Breast epithelium (tissue), 4 donors: Measurements from ENCODE around the gene HOXB4. TPM values are rescaled to one million over a fixed set of nuclear protein-coding genes. Genes with fewer than 3 reads are reported as not detected.
A peak's percentile ranks its signal among the peaks of the same experiment; 100 is the strongest.

Experiments used
- DNase-seq, 2 donors: peaks; one replicate each; pipeline ENCODE4 v3.0.0-alpha.2; 2019; ENCODE audit warnings: low spot score in 2 of 2
- H3K27ac ChIP-seq, 2 donors: fragments of 200-600 bp; sonication (generic) in 1 of 2; one replicate each; pipeline ENCODE4 v1.5.1; 2016 to 2019; ENCODE audit warnings: mild to moderate bottlenecking in 1 of 2
- H3K27me3 ChIP-seq, 2 donors: fragments of 200-600 bp; sonication (generic) in 1 of 2; one replicate each; pipeline versions ENCODE4 v1.5.1 to v1.6.0; 2017 to 2019; ENCODE audit warnings: control low read depth in 1 of 2, mild to moderate bottlenecking in 1 of 2
- H3K36me3 ChIP-seq: fragments of 200-600 bp; one replicate; pipeline ENCODE4 v1.5.1; 2019
- H3K4me1 ChIP-seq, 2 donors: fragments of 200-600 bp; sonication (generic); one replicate each; pipeline ENCODE4 v1.5.1; 2016 to 2019; ENCODE audit warnings: control low read depth in 1 of 2
- H3K4me3 ChIP-seq, 3 donors: fragments of 200-600 bp; sonication (generic); 1 replicate in 2 of 3; 2 replicates in 1 of 3; pipeline ENCODE4 v1.5.1; 2016 to 2019; ENCODE audit warnings: mild to moderate bottlenecking in 3 of 3, moderate library complexity in 2 of 3
- H3K9me3 ChIP-seq, 2 donors: fragments of 200-600 bp; sonication (generic) in 1 of 2; one replicate each; pipeline ENCODE4 v1.5.1; 2016 to 2019; ENCODE audit warnings: control low read depth in 1 of 2
- POLR2A ChIP-seq: fragments of 450-650 bp; IDR thresholded peaks from one replicate; pipeline ENCODE4 v1.6.1; 2016; ENCODE audit warnings: antibody characterized with exemption, mild to moderate bottlenecking, moderate library complexity
- POLR2AphosphoS5 ChIP-seq, 3 donors: sonication (generic); formaldehyde crosslinking; IDR thresholded peaks; one replicate each; pipeline ENCODE4 v1.6.1; 2017; ENCODE audit warnings: antibody characterized with exemption in 3 of 3
- intact Hi-C: fragments of 100-400 bp; cut with DNase I; formaldehyde crosslinking; loops from one replicate; pipeline ENCODE4 v1.15.1; 2023; ENCODE audit warnings: low total_unique reads
- total RNA-seq, 3 donors: library from RNA; depleted of rRNA; stranded (reverse); fragments of >200 nt; gene quantifications; one replicate each; pipeline ENCODE4 v1.1.0, GENCODE V29; 2016
- TF ChIP-seq, protein P1 (sequence below), 3 donors: fragments of 450-650 bp; IDR thresholded peaks; one replicate each; pipeline ENCODE4 v1.5.1; 2016 to 2017; ENCODE audit warnings: antibody characterized with exemption in 3 of 3, mild to moderate bottlenecking in 3 of 3, moderate library complexity in 3 of 3

Gene HOXB4
- total RNA-seq, 3 donors from 2014 or later, result 2.2 to 7.5 (median 2.3) TPM

- Histone ChIP-seq H3K36me3 (no peaks in the 10 kb centered on the region), H3K9me3 (no peaks in the 10 kb centered on the region), H3K27ac (no peak overlapping the region), H3K4me1 (peaks cover 0 to 10% of the 10 kb centered on the region in 2 donors), H3K4me3 (no peak overlapping the region), H3K27me3 (peaks cover 0 to 92% of the 10 kb centered on the region in 2 donors)
- DNase-seq, result no peak
- TF ChIP-seq, protein P1, sequence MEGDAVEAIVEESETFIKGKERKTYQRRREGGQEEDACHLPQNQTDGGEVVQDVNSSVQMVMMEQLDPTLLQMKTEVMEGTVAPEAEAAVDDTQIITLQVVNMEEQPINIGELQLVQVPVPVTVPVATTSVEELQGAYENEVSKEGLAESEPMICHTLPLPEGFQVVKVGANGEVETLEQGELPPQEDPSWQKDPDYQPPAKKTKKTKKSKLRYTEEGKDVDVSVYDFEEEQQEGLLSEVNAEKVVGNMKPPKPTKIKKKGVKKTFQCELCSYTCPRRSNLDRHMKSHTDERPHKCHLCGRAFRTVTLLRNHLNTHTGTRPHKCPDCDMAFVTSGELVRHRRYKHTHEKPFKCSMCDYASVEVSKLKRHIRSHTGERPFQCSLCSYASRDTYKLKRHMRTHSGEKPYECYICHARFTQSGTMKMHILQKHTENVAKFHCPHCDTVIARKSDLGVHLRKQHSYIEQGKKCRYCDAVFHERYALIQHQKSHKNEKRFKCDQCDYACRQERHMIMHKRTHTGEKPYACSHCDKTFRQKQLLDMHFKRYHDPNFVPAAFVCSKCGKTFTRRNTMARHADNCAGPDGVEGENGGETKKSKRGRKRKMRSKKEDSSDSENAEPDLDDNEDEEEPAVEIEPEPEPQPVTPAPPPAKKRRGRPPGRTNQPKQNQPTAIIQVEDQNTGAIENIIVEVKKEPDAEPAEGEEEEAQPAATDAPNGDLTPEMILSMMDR (IDR thresholded peaks at IDR 0.05), result no peak
- intact Hi-C loops, result no loop called here
Observed at GRCh38 chr17:48595278-48595999, 17.3 kb upstream of the HOXB4 start.

DNA sequence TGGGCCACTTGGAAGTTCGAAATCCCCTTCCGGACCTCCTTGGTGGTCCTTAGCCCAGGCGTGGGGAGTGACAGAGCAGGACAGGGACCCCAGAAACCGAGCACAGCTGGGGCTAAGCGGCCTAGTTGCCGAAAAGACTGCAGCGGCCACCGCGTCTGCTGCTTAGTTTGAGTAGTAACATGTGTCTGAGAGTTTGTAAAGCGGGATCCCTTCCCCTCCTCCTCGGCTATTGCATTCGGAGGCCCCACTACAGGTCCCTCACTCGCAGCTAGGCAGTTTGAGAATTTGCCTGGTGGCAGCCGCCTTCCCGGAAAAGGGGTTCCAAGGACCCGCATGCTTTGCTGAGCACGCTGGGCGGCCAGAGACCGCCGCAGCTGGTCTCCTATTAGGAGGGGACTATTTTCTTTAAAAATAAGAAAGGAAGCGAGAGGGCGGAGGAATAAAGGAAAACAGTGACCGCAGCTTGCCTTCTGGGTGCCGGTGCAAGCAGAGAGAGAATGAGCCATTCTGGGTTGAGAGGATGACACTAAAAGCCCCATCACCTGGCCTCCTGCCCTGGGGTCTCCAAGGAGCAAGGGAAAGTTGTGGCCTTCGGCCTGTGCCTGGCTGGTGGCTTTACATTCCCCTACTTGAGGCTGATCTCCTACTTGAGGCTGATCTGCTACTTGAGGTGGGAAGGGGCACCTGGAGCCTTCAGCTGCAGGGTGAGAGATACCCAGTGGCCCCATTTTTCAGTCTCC lies 16.6 kb upstream of the HOXB4 start:
- peaks cover 0 to 10% of the 10 kb centered on the region in 2 donors for H3K4me1 ChIP-seq
- H3K36me3 ChIP-seq, result no peaks in the 10 kb centered on the region
- no peak overlapping the region for H3K4me3 ChIP-seq

GRCh38 chr17:48593840-48594537 lies 15.8 kb upstream of the HOXB4 start:
- Histone ChIP-seq H3K27ac (no peak overlapping the region), H3K9me3 (no peaks in the 10 kb centered on the region), H3K4me1 (peaks cover 0 to 10% of the 10 kb centered on the region in 2 donors), H3K4me3 (peak overlapping the region; percentile 41 to 68 (median 43)), H3K36me3 (no peaks in the 10 kb centered on the region), H3K27me3 (peaks cover 0 to 82% of the 10 kb centered on the region in 2 donors)
- DNase-seq, result peak in 1 of 2 donors; percentile 79
- TF ChIP-seq POLR2AphosphoS5 (IDR thresholded peaks at IDR 0.05) (peak in 1 of 3 donors; percentile 27), POLR2A (no peak)
- TF ChIP-seq, protein P1 (IDR thresholded peaks at IDR 0.05), result peak; percentile 70 to 81 (median 73)
- intact Hi-C loops, result loop anchor here (5.0 kb wide), 1 partner anchor 102 kb away; no protein-coding TSS in a partner anchor

More for the DNA sequence above, 16.6 kb upstream of the HOXB4 start:
- intact Hi-C loops, result loop anchor here (5.0 kb wide), 1 partner anchor 102 kb away; no protein-coding TSS in a partner anchor
- Histone ChIP-seq H3K9me3 (no peaks in the 10 kb centered on the region), H3K27ac (no peak overlapping the region), H3K27me3 (peaks cover 0 to 88% of the 10 kb centered on the region in 2 donors)
- no peak for DNase-seq
- TF ChIP-seq POLR2A (no peak), POLR2AphosphoS5 (IDR thresholded peaks at IDR 0.05) (no peak)
- TF ChIP-seq, protein P1 (IDR thresholded peaks at IDR 0.05), result no peak

GRCh38 chr17:48593126-48593829 lies 15.1 kb upstream of the HOXB4 start, which contains the start of gene HOXB5:
HOXB5 (minus strand) TSS chr17:48593779; CDS start chr17:48593682, 97 bp downstream.
- Histone ChIP-seq H3K9me3 (no peaks in the 10 kb centered on the region), H3K36me3 (no peaks in the 10 kb centered on the region), H3K4me1 (peaks cover 0 to 10% of the 10 kb centered on the region in 2 donors), H3K27me3 (peaks cover 0 to 78% of the 10 kb centered on the region in 2 donors), H3K4me3 (peak within 1 kb of the TSS; percentile 41 to 68 (median 43)), H3K27ac (peak within 1 kb of the TSS in 1 of 2 donors; percentile 20)
- DNase-seq, result no peak
- no peak for TF ChIP-seq POLR2AphosphoS5 (IDR thresholded peaks at IDR 0.05)
- TF ChIP-seq POLR2A, result no peak
- TF ChIP-seq, protein P1 (IDR thresholded peaks at IDR 0.05), result no peak
- intact Hi-C loops, result loop anchor here (5.0 kb wide), 1 partner anchor 101 kb away; no protein-coding TSS in a partner anchor
